Karpas-422 (cell line): ENCODE data around the gene CCDC43. TPM values are rescaled to one million over a fixed set of nuclear protein-coding genes. Genes with fewer than 3 reads are reported as not detected.
"Not testable (repeated sequence)": the region's sequence is repeated elsewhere in the genome, so short reads cannot be mapped to it uniquely, and the experiment has no call there.

Experiments used
- DNase-seq: peaks from one replicate; pipeline ENCODE4 v3.0.0-alpha.2; 2015
- H2AFZ ChIP-seq: fragments of 200-600 bp; sonication (generic); 2 replicates; pipeline ENCODE4 v1.6.1; 2014; ENCODE audit warnings: antibody characterized with exemption, low read length, mixed read lengths
- H3K27ac ChIP-seq: fragments of 200-600 bp; sonication (generic); 2 replicates; pipeline ENCODE4 v1.5.1; 2014; ENCODE audit warnings: mild to moderate bottlenecking, low read length, moderate library complexity
- H3K27me3 ChIP-seq: fragments of 200-600 bp; sonication (generic); 2 replicates; pipeline ENCODE4 v1.6.1; 2014; ENCODE audit warnings: low read length, mixed read lengths
- H3K36me3 ChIP-seq: fragments of 200-600 bp; sonication (generic); 2 replicates; pipeline ENCODE4 v1.6.1; 2014; ENCODE audit warnings: low read length, mixed read lengths; ENCODE audit not compliant: insufficient read depth
- H3K4me1 ChIP-seq: fragments of 200-600 bp; sonication (generic); 2 replicates; pipeline ENCODE4 v1.6.1; 2014; ENCODE audit warnings: mild to moderate bottlenecking, low read length, mixed read lengths
- H3K4me2 ChIP-seq: fragments of 200-600 bp; sonication (generic); 2 replicates; pipeline ENCODE4 v1.6.1; 2014; ENCODE audit warnings: low read length, low read depth, mild to moderate bottlenecking; ENCODE audit not compliant: poor library complexity, severe bottlenecking
- H3K4me3 ChIP-seq: fragments of 200-600 bp; sonication (generic); 2 replicates; pipeline ENCODE4 v1.5.1; 2014; ENCODE audit warnings: mild to moderate bottlenecking, antibody characterized with exemption, low read length, mixed read lengths
- H3K79me2 ChIP-seq: fragments of 200-600 bp; sonication (generic); 2 replicates; pipeline ENCODE4 v1.6.1; 2014; ENCODE audit warnings: mild to moderate bottlenecking, low read length, mixed read lengths
- H3K9ac ChIP-seq: fragments of 200-600 bp; sonication (generic); 2 replicates; pipeline ENCODE4 v1.6.0; 2014; ENCODE audit warnings: low read length
- H3K9me2 ChIP-seq: fragments of 200-600 bp; sonication (generic), shearing (Covaris generic); replicated peaks from 2 replicates; pipeline ENCODE4 v1.6.0; 2014; ENCODE audit warnings: mild to moderate bottlenecking, low read length, moderate library complexity; ENCODE audit not compliant: insufficient read depth
- H3K9me3 ChIP-seq: fragments of 300-700, 200-600 bp; sonication (generic); 2 replicates; pipeline ENCODE4 v1.6.1; 2014; ENCODE audit warnings: low read length, mixed read lengths
- H4K20me1 ChIP-seq: fragments of 200-600 bp; sonication (generic); 2 replicates; pipeline ENCODE4 v1.6.1; 2014; ENCODE audit warnings: mild to moderate bottlenecking, antibody characterized with exemption, low read length, low read depth; ENCODE audit not compliant: insufficient read depth
- total RNA-seq: library from RNA; depleted of rRNA; stranded (reverse); fragments of >200 nt; shearing (Covaris generic); gene quantifications from 2 replicates; pipeline ENCODE4 v1.2.3, GENCODE V29; 2014; ENCODE audit warnings: low replicate concordance

CCDC43 gene
- total RNA-seq, 1 experiment from 2014 or later = 17.1 TPM

DNA sequence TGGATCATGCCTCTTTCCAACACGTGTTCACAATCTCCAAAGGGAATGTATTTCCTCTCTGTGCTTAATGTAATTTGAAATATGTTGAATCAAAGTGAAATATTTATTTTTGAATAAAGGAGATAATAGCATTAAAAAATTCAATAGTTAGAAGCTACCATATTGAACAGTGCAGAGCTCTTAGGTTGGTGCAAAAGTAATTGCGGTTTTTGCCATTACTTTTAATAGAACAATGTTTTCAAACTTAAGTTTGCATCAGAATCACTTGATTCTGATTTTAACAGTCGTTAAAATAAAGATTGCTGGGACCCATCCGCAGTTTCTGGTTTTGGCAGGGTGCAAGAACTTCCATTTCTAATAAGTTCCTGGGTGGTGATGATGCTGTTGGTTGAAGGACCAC lies 43.3 kb downstream of the CCDC43 start:
- H3K27me3 ChIP-seq = no peaks in the 10 kb centered on the region
- no peaks in the 10 kb centered on the region for H3K79me2 ChIP-seq
- H3K9me3 ChIP-seq = no peaks in the 10 kb centered on the region
- H3K27ac ChIP-seq = no peak overlapping the region
- H3K9me2 ChIP-seq = no peaks in the 10 kb centered on the region
- no peaks in the 10 kb centered on the region for H3K4me1 ChIP-seq
- no peak overlapping the region for H3K4me2 ChIP-seq
- no peaks in the 10 kb centered on the region for H4K20me1 ChIP-seq
- H3K36me3 ChIP-seq = no peaks in the 10 kb centered on the region
- H3K4me3 ChIP-seq = no peak overlapping the region
- H2AFZ ChIP-seq = no peak overlapping the region
- no peak for DNase-seq
- H3K9ac ChIP-seq = no peak overlapping the region

DNA sequence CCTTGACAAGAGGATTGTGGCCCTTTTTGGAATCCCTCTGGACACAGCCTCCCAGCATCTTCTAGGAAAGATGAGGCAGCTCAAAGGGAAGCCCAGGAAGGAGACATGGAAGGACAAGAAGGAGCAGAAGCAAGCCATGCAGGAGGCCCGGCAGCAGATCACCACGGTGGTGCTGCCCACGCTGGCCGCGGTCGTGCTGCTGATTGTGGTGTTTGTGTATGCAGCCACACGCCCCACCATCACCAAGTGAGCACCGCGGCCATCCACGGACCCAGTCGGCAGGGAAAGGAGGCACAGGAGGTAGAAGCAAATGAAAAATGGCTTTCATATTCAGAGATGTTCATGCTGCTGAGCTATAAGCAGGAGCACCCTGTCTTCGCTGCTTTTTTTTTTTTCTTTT lies 44.2 kb downstream of the CCDC43 start:
- no peak overlapping the region for H3K27ac ChIP-seq
- no peak for DNase-seq
- H3K79me2 ChIP-seq = no peaks in the 10 kb centered on the region
- no peak overlapping the region for H3K9ac ChIP-seq
- H2AFZ ChIP-seq = no peak overlapping the region
- no peaks in the 10 kb centered on the region for H3K36me3 ChIP-seq
- no peaks in the 10 kb centered on the region for H3K4me1 ChIP-seq
- H4K20me1 ChIP-seq = no peaks in the 10 kb centered on the region
- H3K9me3 ChIP-seq = no peaks in the 10 kb centered on the region
- no peak overlapping the region for H3K4me3 ChIP-seq
- no peak overlapping the region for H3K4me2 ChIP-seq
- no peaks in the 10 kb centered on the region for H3K27me3 ChIP-seq
- no peaks in the 10 kb centered on the region for H3K9me2 ChIP-seq

DNA sequence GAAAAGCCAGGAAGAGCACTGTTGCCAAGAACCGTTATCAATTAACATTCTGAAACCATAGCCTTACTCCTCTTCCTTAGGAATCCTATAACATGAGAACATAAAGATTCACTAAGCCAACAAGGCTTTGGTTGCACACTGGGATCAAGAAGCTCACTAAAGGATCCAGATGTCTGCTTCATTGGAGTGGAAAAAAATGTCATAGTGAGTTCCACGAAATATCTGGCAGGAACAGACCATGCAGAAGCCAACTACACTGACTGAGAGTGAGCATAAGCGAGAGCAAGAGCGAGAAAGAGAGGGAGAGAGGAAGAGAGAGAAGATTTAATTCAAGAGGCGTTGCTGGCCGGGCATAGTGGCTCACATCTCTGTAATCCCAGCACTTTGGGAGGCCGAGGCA lies 46.7 kb downstream of the CCDC43 start:
- no peak overlapping the region for H3K9ac ChIP-seq
- DNase-seq = no peak

DNA sequence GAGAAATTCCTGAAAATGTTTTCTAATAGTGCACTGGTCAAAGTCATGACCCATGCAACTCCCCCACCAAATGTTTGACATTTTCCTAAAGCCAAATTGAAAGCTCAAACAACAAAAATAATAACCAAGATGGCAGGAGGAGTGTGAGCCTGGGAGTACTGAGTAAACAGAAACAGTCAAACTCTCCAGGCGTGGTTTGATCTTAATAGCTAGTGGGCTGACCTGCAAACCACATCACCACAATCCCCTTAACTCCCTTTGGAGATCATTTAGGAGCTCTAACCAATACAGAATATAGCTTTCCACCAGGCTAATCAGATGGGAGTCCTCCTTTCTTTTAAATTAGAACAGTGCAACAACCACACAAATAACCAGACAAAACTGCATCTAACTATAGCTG lies 52.5 kb downstream of the CCDC43 start:
- Histone ChIP-seq H3K9ac (no peak overlapping the region), H3K79me2 (no peaks in the 10 kb centered on the region), H4K20me1 (no peaks in the 10 kb centered on the region), H3K27ac (no peak overlapping the region), H3K36me3 (no peaks in the 10 kb centered on the region), H2AFZ (no peak overlapping the region), H3K4me3 (no peak overlapping the region), H3K9me2 (no peaks in the 10 kb centered on the region), H3K4me2 (no peak overlapping the region), H3K9me3 (no peaks in the 10 kb centered on the region), H3K4me1 (no peaks in the 10 kb centered on the region), H3K27me3 (no peaks in the 10 kb centered on the region)
- DNase-seq = no peak

More for the DNA sequence above, 46.7 kb downstream of the CCDC43 start:
- Histone ChIP-seq H3K79me2 (no peaks in the 10 kb centered on the region), H4K20me1 (no peaks in the 10 kb centered on the region), H3K9me3 (no peaks in the 10 kb centered on the region), H3K4me3 (no peak overlapping the region), H3K36me3 (no peaks in the 10 kb centered on the region), H3K4me2 (no peak overlapping the region), H3K27me3 (no peaks in the 10 kb centered on the region), H3K27ac (no peak overlapping the region), H3K4me1 (no peaks in the 10 kb centered on the region), H3K9me2 (no peaks in the 10 kb centered on the region), H2AFZ (no peak overlapping the region)

DNA sequence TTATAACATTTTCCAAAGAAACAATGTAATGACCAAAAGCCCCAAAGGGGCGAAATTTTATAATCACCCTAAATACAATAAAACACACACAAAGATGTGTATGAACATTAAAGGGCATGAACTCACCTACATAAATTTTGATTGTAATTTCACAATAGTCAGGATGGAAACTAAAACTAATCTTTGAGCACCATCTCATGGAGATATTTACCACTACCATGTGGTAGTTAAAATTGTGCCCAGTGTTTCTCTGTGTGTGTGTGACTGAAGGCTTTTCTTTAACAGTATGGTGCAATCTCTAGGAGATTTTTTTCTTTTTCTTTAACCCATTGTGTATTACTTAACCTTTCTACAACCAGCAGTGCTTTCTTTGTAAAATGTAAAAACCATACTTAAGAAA lies 53.0 kb downstream of the CCDC43 start:
- H3K27me3 ChIP-seq = no peaks in the 10 kb centered on the region
- no peaks in the 10 kb centered on the region for H4K20me1 ChIP-seq
- H3K9me3 ChIP-seq = no peaks in the 10 kb centered on the region
- H3K4me2 ChIP-seq = no peak overlapping the region
- no peaks in the 10 kb centered on the region for H3K36me3 ChIP-seq
- H3K4me1 ChIP-seq = no peaks in the 10 kb centered on the region
- H3K9ac ChIP-seq = no peak overlapping the region
- H3K79me2 ChIP-seq = no peaks in the 10 kb centered on the region
- no peak overlapping the region for H3K4me3 ChIP-seq
- no peak overlapping the region for H3K27ac ChIP-seq
- peak; percentile 74 for DNase-seq
- H3K9me2 ChIP-seq = no peaks in the 10 kb centered on the region
- H2AFZ ChIP-seq = no peak overlapping the region

DNA sequence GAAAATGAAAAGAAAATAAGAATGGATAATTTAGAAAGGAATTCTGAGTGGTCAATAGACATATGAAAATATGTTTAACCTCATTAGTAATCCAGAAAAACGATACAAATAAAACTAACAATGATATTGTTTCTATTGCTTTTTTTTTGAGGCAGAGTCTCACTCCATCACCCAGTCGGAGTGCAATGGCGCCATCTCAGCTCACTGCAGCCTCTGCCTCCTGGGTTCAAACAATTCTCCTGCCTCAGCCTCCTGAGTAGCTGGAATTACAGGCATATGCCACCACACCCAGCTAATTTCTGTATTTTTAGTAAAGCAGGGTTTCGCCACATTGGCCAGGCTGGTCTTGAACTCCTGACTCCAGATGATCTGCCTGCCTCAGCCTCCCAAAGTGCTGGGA lies 55.2 kb downstream of the CCDC43 start:
- H3K36me3 ChIP-seq, H3K9me2 ChIP-seq, H3K9me3 ChIP-seq, H3K27ac ChIP-seq, H3K4me1 ChIP-seq, H2AFZ ChIP-seq, H3K4me2 ChIP-seq, H3K79me2 ChIP-seq, H3K4me3 ChIP-seq, H4K20me1 ChIP-seq, H3K27me3 ChIP-seq, DNase-seq, H3K9ac ChIP-seq: not testable (repeated sequence)

DNA sequence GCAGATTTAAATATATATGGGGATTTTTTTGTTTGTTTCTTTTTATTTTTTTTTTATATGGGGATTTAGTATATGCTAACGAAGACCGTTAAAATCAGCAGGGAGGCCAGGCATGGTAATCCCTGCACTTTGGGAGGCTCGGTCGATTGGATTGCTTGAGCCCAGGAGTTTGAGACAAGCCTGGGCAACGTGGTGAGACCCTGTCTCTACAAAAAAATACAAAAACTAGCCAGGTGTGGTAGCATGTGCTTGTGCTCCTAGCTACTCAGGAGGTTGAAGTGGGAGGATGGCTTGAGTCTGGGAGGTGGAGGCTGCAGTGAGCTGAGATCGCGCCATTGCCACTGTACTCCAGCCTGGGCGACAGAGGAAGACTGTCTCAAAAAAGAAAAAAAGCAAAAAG lies 55.6 kb downstream of the CCDC43 start:
- no peaks in the 10 kb centered on the region for H3K27me3 ChIP-seq
- H3K9ac ChIP-seq = no peak overlapping the region
- no peak overlapping the region for H2AFZ ChIP-seq
- no peaks in the 10 kb centered on the region for H3K4me1 ChIP-seq
- H3K79me2 ChIP-seq = no peaks in the 10 kb centered on the region
- no peak overlapping the region for H3K4me2 ChIP-seq
- no peak overlapping the region for H3K4me3 ChIP-seq
- no peaks in the 10 kb centered on the region for H3K9me3 ChIP-seq
- H3K27ac ChIP-seq = no peak overlapping the region
- H4K20me1 ChIP-seq = no peaks in the 10 kb centered on the region
- H3K9me2 ChIP-seq = no peaks in the 10 kb centered on the region
- DNase-seq = no peak
- H3K36me3 ChIP-seq = no peaks in the 10 kb centered on the region

DNA sequence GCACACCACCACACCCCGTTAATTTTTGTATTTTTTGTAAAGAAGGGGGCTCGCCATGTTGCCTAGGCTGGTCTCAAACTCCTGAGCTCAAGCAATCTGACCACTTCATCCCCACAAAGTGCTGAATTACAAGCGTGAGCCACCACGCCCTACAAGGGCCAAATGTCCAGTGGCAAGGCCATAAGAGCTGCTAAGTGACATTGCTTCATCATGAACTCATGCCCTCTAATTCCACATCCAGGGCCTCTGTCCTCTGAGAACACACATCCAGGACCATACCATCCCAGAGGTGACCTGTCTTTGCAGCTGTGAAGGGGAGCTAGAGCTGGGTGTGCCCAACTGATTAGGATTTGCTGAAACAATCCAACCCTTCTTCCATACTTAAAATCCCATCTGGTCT lies 58.9 kb downstream of the CCDC43 start:
- Histone ChIP-seq H3K9ac (no peak overlapping the region), H3K4me2 (no peak overlapping the region), H3K27ac (no peak overlapping the region), H3K4me3 (no peak overlapping the region), H3K9me3 (no peaks in the 10 kb centered on the region), H3K27me3 (no peaks in the 10 kb centered on the region), H3K4me1 (peaks cover 18% of the 10 kb centered on the region), H3K36me3 (no peaks in the 10 kb centered on the region), H3K9me2 (no peaks in the 10 kb centered on the region), H2AFZ (no peak overlapping the region), H3K79me2 (no peaks in the 10 kb centered on the region), H4K20me1 (no peaks in the 10 kb centered on the region)
- no peak for DNase-seq

DNA sequence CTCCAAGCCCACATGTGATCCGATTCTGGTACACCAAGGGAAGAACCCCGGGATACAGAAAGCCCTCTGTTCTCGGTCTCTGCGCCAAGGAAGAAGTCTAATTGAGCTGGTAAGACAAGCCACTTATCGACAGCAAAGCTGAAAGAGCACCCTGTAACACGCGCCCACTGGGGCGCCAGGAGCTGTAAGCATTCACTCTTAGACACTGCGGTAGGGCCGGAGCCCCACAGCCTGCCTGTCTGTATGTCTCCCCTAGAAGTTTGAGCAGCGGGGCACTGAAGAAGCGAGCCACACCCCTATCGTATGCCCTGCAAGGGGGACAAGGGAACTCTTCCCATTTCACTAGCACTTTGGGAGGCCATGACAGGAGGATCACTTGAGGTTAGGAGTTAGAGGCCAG lies 60.3 kb downstream of the CCDC43 start:
- peaks cover 18% of the 10 kb centered on the region for H3K4me1 ChIP-seq
- H3K4me3 ChIP-seq = no peak overlapping the region
- DNase-seq = no peak
- no peaks in the 10 kb centered on the region for H3K27me3 ChIP-seq
- H3K27ac ChIP-seq = no peak overlapping the region
- no peak overlapping the region for H3K4me2 ChIP-seq
- H4K20me1 ChIP-seq = no peaks in the 10 kb centered on the region
- no peaks in the 10 kb centered on the region for H3K9me2 ChIP-seq
- no peaks in the 10 kb centered on the region for H3K79me2 ChIP-seq
- no peak overlapping the region for H3K9ac ChIP-seq
- no peaks in the 10 kb centered on the region for H3K9me3 ChIP-seq
- H3K36me3 ChIP-seq = no peaks in the 10 kb centered on the region
- H2AFZ ChIP-seq = no peak overlapping the region
